HuH-7.5 (cell line): ENCODE measurements around the gene DDX25.

ENCODE experiments used
- DNase-seq: peaks from one replicate; pipeline ENCODE4 v3.0.0; 2011; ENCODE audit warnings: low spot score

DDX25 gene

GRCh38 chr11:125978181-125978716 lies 73.9 kb downstream of the DDX25 start:
- no peak for DNase-seq
